Daoy (cell line): ENCODE measurements around the gene HSD17B3. TPM values are rescaled to one million over a fixed set of nuclear protein-coding genes. Genes with fewer than 3 reads are reported as not detected.
"Not testable (repeated sequence)": the region's sequence is repeated elsewhere in the genome, so short reads cannot be mapped to it uniquely, and the experiment has no call there.

Source experiments
- DNase-seq: peaks from one replicate; pipeline ENCODE4 v3.0.0-alpha.2; 2015; ENCODE audit warnings: low read depth
- total RNA-seq: library from RNA; depleted of rRNA; stranded (reverse); fragments of >200 nt; shearing (Covaris generic); gene quantifications from 2 replicates; pipeline ENCODE4 v1.2.3, GENCODE V29; 2014; rRNA removed

HSD17B3 gene
- total RNA-seq, result not detected in 2 replicates

- no peak for DNase-seq
Observed at GRCh38 chr9:96302021-96302420, at the start of gene HSD17B3. HSD17B3 (minus strand) TSS chr9:96302176; CDS start chr9:96302104, 72 bp downstream.

- DNase-seq, result no peak
Observed at GRCh38 chr9:96350866-96351265, 48.9 kb upstream of the HSD17B3 start.

- no peak for DNase-seq
Observed at GRCh38 chr9:96348261-96348660, 46.3 kb upstream of the HSD17B3 start.

DNA sequence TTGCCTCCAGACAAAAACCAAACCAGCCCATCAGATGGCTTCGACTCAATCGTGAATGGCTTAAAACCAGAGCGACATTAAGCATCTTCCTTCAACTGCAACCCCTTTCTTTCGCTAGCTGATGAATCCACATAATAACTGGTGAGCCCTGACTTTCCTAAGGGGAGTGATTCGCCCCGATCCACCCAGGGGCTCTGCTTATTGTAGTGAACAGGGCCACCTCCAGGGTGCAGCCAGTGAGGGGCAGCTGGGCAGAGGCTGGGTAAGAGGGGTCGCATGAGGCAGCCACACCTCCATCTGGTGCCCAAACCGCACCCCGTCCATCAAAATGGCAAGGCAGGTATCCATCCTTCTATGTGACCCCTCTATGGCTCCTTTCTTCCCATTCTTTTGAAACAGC, 43.6 kb upstream of the HSD17B3 start:
- no peak for DNase-seq

GRCh38 chr9:96344458-96345180, 42.6 kb upstream of the HSD17B3 start:
- peak; percentile 91 for DNase-seq

DNA sequence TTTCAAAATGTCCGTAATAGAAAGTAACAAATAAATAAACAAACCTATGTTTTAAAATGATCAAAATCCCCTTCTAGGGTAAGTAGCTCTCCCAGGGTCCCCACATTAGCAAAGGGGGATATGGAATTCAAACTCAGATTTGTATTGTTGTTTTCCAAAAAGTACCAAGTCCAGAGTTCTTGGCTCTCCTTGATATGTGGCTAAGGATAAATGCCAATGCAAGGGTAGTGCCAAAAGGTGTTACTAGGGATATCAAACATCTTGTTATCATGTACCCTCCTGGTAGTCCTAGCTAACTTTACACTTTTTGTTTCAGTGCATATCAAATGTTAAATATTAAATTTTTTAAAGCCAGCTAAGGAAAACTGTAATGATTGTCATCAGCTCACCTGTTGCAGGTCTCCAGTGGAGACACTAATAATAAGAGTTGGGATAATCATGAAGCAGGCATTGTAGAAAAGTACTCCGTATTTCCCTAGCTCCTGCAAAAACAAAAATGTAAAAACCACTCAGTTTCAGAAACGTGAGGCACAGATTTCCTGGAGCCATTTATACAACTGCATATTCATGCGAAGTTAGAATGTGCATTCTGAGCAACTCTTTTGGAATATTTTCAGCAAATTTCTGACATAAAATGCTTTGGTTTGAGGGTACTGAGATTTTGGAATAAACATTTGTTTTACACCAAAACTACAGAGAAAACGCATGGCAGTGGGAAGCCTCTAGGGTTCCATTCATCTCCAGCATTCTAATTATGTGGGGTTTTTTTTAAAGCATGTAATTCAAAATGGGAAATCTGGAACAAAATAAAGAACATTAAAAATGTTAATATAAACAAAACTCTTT, 41.8 kb upstream of the HSD17B3 start:
- DNase-seq, result no peak

GRCh38 chr9:96342571-96343245, 40.7 kb upstream of the HSD17B3 start:
- no peak for DNase-seq

DNA sequence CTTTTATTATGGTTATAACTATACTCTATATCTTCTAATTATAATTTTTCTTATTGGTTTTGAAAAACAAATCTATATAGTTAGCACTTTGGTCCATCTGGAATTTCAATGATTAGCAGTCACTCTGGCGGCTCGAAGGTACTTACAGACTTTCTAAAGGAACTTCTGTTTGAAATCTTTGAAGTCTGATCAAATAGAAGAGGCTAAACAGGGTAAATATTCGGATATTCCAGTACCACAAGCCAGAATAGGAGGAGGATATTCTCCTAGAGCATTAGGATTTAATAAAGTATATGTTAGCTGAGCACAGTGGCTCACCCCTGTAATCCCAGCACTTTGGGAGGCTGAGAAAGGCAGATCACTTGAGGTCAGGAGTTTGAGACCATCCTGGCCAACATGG, 38.7 kb upstream of the HSD17B3 start:
- no peak for DNase-seq

GRCh38 chr9:96338299-96338698, 36.3 kb upstream of the HSD17B3 start:
- DNase-seq, result no peak

DNA sequence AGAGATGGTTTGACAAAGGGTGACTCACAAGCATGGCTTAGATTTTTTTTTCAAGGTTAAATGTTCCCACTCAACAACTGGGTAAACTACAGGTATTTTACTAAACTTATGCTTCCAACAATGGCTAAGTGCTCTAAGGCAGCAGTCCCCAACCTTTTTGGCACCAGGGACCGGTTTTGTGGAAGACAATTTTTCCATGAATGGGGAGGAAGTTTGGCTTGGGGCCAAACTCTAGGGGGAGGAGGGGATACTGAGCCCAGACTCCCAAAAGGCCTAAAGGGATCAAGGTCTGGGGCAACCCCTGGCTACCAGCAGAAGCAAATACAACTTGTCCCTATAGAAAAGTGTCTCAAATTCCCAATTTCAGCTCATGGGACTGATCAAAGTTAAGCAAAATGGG, 32.0 kb upstream of the HSD17B3 start:
- no peak for DNase-seq

GRCh38 chr9:96331236-96331947, 29.4 kb upstream of the HSD17B3 start:
- DNase-seq, result peak; percentile 68

- peak; percentile 56 for DNase-seq
Observed at GRCh38 chr9:96327694-96328352, 25.8 kb upstream of the HSD17B3 start.

DNA sequence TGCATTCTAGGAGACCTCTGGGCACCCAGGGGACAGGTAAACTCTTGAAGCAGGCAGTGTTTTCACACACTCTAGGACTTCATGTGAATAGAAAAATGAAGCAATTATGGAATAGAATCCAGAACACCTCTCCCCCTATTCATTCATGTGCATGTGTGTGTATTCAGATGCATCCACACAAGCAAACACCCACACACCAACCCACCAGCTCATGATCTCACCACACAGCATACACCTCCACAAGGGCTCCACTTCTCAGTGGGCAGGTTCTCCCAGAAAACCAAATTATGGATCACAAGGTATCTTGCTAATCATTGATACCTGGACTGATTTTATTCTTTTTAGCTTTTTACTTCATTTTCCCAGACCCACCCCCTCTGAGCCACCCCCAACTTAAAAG, 21.2 kb upstream of the HSD17B3 start:
- DNase-seq, result no peak

DNA sequence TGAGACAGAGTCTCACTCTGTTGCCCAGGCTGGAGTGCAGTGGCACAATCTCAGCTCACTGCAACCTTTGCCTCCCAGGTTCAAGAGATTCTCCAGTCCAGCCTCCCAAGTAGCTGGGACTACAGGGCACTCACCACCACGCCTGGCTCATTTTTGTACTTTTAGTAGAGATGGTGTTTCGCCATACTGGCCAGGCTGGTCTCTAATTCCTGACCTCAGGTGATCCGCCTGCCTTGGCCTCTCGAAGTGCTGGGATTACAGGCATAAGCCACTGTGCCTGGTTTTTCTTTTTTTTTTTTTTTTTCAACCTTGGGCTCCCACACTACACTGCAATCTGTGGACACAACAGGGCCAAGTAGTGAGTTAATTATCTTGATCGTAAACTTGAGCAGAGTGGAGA, 20.8 kb upstream of the HSD17B3 start:
- not testable (repeated sequence) for DNase-seq

DNA sequence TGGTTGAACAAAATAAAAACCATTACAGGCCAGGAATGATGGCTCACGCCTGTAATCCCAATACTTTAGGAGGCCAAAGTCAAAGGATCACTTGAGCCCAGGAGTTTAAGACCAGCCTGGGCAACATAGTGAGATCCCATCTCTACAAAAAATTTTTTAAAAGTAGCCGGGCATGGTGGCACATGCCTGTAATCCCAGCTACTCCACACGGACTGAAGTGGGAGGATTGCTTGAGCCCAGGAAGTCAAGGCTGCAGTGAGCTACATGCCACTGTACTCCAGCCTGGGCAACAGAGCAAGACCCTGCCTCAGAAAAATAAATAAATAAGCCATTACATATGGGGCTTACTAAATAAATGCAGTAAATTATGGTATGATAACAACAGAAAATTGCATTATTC, 20.2 kb upstream of the HSD17B3 start:
- not testable (repeated sequence) for DNase-seq

DNA sequence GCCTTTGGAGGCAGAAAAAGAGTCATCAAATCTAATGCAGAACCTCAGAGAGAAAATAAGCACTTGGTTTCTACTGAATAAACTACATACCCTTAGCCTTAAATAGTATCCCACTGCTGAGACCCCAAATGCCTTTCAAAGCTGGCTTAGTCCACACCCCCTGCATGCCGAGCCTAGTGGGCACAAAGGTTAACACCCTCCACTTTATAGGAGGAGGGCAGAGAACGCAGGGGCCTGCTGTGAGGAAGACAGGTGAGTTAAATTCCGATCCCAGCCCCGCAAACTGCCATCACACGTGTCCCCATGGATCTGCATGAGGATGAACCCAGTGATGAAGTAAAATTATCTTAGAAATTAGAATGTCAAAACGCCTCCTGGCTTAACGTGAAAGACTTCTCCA, 19.5 kb upstream of the HSD17B3 start:
- DNase-seq, result no peak

DNA sequence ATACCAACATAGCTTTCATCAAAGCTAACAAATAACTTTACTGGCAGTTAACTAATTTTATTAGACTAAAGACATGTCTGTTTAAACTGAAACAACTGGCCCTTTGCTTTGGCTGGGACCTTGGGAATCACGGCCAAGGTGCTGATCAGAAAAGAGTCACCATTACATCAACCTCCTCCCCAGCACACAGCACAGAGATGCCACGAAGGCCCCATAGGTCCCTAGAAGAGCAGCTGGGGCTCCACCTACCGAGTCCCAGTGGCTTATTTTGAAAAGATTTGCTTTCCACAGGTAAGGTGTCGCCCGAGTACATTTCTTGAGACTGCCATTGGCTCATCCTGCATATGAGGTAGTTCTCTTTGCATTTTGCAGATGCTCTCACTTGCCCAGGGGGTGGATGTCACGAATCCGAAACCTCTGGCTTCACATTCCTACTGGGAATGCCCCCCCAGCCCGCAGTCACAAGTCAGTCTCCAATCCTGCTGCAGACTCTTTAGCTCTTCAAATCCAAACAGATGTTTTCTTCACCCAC, 18.8 kb upstream of the HSD17B3 start:
- no peak for DNase-seq

DNA sequence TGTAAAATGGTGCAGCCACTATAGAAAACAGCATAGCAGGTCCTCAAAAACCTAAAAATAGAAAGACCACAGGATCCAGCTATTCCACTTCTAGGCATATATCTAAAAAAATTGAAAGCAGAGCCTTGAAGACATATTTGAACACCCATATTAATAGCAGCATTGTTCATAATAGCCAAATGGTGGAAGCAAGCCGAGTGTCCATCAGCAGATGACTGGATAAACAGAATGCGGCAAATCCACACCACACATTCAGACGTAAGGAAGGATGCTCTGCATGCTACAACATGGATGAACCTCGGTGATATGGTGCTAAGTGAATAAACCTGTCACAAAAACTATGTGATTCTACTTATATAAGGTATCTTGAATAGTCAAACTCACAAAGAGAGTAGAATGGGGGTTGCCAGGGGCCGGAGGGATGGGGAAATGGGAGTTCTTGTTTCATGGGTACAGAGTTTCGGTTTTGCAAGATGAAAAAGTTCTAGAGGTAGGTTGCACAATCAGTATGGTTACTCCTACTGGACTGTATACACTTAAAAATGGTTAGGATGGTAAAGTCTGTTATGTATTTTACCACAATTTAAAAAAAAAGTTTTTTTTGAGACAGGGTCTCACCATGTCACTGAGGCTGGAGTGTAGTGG, 17.1 kb upstream of the HSD17B3 start:
- DNase-seq, result no peak

- peak; percentile 73 for DNase-seq
Observed at GRCh38 chr9:96317335-96317980, 15.5 kb upstream of the HSD17B3 start.

DNA sequence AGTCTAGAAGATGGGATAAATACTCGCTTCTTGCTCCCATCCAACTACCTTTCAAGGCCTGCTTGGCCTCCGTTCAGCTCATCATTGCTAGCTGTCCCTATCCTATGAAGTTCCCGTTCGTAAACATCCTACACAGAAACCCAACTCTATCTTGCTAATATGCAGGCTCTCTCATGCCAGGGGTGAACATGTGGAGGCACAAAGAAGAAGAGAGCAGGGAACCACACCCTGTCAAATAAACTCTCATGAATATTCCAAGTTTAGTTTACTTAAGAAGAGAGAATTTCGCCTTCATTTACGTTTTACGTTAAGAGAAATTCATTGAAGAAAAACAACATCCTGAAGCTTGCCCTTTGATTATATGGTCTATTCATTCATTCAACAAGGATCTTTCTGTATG, 7.9 kb upstream of the HSD17B3 start:
- no peak for DNase-seq
